ENCODE data around the gene SPATA31D3. TPM values are rescaled to one million over a fixed set of nuclear protein-coding genes. Genes with fewer than 3 reads are reported as not detected.

The SPATA31D3 gene
- total and polyA plus RNA-seq, 2 of the 13 experiments (the other 11 are each of a cell fraction or from before 2014, with no cell fraction given), result not detected

GRCh38 chr9:81980568-81980967 lies 37.3 kb downstream of the SPATA31D3 start:
- DNase-seq (ENCODE audit: low spot score), result no peak
- Histone ChIP-seq H3K4me3 (replicated peaks in 1 of 3; ENCODE audit: insufficient read depth in 1 of 3, low read depth in 2 of 3, low read length in 3 of 3) (no peak overlapping the region), H3K36me3 (replicated peaks in 1 of 2; ENCODE audit: control insufficient read depth in 1 of 2, insufficient read depth in 2 of 2, low read length in 2 of 2) (no peaks in the 10 kb centered on the region), H3K79me2 (ENCODE audit: insufficient read depth, low read length) (no peaks in the 10 kb centered on the region), H3K27me3 (ENCODE audit: control insufficient read depth in 1 of 2, insufficient read depth in 2 of 2, low read length in 2 of 2) (no peaks in the 10 kb centered on the region), H4K20me1 (ENCODE audit: insufficient read depth, low read length) (no peaks in the 10 kb centered on the region), H3K27ac (ENCODE audit: extremely low read length, insufficient read depth, low read length) (no peak overlapping the region), H3K4me1 (ENCODE audit: insufficient read depth, low read length) (no peaks in the 10 kb centered on the region), H3K9ac (ENCODE audit: insufficient read depth, low read depth, low read length) (no peak overlapping the region), H3K4me2 (ENCODE audit: low read depth, low read length) (no peak overlapping the region), H3K9me3 (ENCODE audit: low read length) (no peaks in the 10 kb centered on the region), H2AFZ (ENCODE audit: low read length) (no peak overlapping the region)
- ATAC-seq, result no peak
- no peak for FAIRE-seq
- BruUV-seq (replicated peaks), result no TSS peak
- intact Hi-C loops (cut with micrococcal nuclease; ENCODE audit: unreplicated experiment), result no loop called here
- POLR2A ChIA-PET, result no interaction called here
- in situ Hi-C loops (cut with HindIII; ENCODE audit: extremely low pct_ligation_motif_present, low pct_unique_long_range_greater_than_20kb), result no loop called here
- CTCF ChIA-PET (ENCODE audit: low intra/inter-chr PET ratio, low total read pairs), result no interaction called here
- TF ChIP-seq IRF2 (CRISPR knock-in tag; IDR thresholded peaks at IDR 0.05) (no peak), ZNF576 (CRISPR knock-in tag; IDR thresholded peaks at IDR 0.05) (no peak), ZNF562 (CRISPR knock-in tag; IDR thresholded peaks at IDR 0.05; ENCODE audit: borderline replicate concordance) (no peak), ZNF101 (CRISPR knock-in tag; IDR thresholded peaks at IDR 0.05; ENCODE audit: borderline replicate concordance, low read depth) (no peak), NBN (conservative IDR thresholded peaks at IDR 0.05) (no peak), GZF1 (CRISPR knock-in tag; IDR thresholded peaks at IDR 0.05) (no peak), AKNA (CRISPR knock-in tag; IDR thresholded peaks at IDR 0.05; ENCODE audit: borderline replicate concordance) (no peak), YEATS4 (CRISPR knock-in tag; IDR thresholded peaks at IDR 0.05; ENCODE audit: borderline replicate concordance) (no peak), NR1H2 (CRISPR knock-in tag; IDR thresholded peaks at IDR 0.05; ENCODE audit: borderline replicate concordance, low read depth) (no peak), PTBP1 (IDR thresholded peaks at IDR 0.05; ENCODE audit: low read depth, low read length, poor library complexity, severe bottlenecking) (no peak), NFE2L1 (CRISPR knock-in tag; IDR thresholded peaks at IDR 0.05; ENCODE audit: borderline replicate concordance) (no peak)
- TF ChIP-seq, protein P1, sequence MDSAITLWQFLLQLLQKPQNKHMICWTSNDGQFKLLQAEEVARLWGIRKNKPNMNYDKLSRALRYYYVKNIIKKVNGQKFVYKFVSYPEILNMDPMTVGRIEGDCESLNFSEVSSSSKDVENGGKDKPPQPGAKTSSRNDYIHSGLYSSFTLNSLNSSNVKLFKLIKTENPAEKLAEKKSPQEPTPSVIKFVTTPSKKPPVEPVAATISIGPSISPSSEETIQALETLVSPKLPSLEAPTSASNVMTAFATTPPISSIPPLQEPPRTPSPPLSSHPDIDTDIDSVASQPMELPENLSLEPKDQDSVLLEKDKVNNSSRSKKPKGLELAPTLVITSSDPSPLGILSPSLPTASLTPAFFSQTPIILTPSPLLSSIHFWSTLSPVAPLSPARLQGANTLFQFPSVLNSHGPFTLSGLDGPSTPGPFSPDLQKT (CRISPR knock-in tag; IDR thresholded peaks at IDR 0.05; ENCODE audit: borderline replicate concordance), result no peak
- TF ChIP-seq, protein P2, sequence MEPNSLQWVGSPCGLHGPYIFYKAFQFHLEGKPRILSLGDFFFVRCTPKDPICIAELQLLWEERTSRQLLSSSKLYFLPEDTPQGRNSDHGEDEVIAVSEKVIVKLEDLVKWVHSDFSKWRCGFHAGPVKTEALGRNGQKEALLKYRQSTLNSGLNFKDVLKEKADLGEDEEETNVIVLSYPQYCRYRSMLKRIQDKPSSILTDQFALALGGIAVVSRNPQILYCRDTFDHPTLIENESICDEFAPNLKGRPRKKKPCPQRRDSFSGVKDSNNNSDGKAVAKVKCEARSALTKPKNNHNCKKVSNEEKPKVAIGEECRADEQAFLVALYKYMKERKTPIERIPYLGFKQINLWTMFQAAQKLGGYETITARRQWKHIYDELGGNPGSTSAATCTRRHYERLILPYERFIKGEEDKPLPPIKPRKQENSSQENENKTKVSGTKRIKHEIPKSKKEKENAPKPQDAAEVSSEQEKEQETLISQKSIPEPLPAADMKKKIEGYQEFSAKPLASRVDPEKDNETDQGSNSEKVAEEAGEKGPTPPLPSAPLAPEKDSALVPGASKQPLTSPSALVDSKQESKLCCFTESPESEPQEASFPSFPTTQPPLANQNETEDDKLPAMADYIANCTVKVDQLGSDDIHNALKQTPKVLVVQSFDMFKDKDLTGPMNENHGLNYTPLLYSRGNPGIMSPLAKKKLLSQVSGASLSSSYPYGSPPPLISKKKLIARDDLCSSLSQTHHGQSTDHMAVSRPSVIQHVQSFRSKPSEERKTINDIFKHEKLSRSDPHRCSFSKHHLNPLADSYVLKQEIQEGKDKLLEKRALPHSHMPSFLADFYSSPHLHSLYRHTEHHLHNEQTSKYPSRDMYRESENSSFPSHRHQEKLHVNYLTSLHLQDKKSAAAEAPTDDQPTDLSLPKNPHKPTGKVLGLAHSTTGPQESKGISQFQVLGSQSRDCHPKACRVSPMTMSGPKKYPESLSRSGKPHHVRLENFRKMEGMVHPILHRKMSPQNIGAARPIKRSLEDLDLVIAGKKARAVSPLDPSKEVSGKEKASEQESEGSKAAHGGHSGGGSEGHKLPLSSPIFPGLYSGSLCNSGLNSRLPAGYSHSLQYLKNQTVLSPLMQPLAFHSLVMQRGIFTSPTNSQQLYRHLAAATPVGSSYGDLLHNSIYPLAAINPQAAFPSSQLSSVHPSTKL (CRISPR knock-in tag; IDR thresholded peaks at IDR 0.05), result no peak
